Placental pericyte (primary cell): ENCODE results near the gene CENPM. TPM values are rescaled to one million over a fixed set of nuclear protein-coding genes. Genes with fewer than 3 reads are reported as not detected.

Experiments used
- small RNA-seq: library from RNA; depleted of rRNA; stranded (forward); fragments of <200 nt; gene quantifications from one replicate; pipeline ENCODE3, GENCODE V24; 2012; ENCODE audit warnings: low replicate concordance
- total RNA-seq: library from RNA; depleted of rRNA; stranded (reverse); fragments of >200 nt; gene quantifications from 2 replicates; pipeline ENCODE4 v1.2.3, GENCODE V29; 2012

The CENPM gene, protein sequence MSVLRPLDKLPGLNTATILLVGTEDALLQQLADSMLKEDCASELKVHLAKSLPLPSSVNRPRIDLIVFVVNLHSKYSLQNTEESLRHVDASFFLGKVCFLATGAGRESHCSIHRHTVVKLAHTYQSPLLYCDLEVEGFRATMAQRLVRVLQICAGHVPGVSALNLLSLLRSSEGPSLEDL
- 2.4 and 21.0 TPM in 2 replicates for total RNA-seq

DNA sequence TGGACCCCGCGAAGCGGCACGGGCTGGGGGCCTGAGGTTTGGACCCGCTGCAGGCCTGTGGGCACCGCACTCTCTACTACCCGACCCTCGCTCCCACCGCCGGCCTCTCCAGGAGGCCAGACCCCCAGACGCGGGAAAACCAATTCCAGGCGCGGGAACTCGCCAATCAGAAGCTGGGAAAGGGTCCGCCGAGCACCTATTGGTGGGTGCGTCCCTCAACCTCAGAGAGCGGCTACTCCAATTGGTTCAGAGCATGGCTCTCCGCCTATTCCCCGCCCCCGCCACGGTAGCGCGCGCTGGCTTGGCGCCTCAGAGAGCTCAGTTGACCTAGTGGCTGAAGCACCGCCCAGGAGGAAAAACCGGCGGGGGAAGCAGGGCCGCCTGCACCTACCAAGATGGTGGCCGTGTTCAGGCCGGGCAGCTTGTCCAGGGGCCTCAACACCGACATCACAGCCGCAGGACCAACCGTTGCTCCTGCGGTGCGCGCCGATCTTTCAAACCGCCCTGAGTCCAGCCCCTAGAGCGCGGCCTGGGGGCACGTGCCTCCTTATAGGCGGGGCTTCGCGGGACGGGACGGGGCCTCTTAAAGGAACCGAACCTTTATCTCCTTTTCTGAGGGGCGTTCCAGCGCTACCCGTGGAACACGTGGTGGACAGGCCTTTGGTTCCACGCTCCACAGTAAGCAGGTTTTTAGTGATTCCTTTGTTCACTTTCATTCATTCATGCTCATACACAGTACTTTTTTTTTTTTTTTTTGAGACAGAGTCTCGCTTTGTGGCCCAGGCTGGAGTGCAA, at the start of gene CENPM:
Gene CENPM, minus strand, starts transcription at position 524 of the 795 bp plus-strand sequence. Its CDS starts 76 bp downstream, at position 448.

DNA sequence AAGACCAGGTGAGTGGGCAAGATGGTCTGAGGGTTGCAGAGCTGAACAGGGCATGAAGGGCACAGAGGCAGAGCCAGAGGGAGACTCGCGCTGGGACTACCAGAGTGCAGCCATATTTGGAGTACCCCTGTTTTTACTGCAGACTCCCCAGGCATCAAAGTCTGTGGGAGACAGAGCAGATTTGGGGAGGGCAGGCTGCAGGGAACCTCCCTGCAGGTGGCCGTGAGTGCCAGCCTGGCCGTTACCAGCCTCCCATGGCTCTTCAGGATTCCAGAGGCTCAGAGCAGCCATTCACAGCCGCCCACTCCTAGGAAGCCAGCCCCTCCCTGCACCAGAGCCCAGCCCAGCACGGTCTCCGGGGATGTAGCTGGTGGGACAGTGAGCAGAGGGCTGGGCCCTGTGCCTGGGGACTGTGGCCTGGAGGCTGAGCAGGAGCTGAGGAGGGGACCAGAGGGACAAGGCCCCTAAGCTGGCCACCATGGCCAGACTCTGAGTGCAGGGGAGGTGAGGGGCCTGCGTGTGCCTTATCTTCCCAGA, 22.2 kb upstream of the CENPM start, which contains the start of gene SEPTIN3:
Gene SEPTIN3, plus strand, starts transcription at position 334 of the 537 bp plus-strand sequence. CDS start 2,050 bp downstream, outside the sequence.

DNA sequence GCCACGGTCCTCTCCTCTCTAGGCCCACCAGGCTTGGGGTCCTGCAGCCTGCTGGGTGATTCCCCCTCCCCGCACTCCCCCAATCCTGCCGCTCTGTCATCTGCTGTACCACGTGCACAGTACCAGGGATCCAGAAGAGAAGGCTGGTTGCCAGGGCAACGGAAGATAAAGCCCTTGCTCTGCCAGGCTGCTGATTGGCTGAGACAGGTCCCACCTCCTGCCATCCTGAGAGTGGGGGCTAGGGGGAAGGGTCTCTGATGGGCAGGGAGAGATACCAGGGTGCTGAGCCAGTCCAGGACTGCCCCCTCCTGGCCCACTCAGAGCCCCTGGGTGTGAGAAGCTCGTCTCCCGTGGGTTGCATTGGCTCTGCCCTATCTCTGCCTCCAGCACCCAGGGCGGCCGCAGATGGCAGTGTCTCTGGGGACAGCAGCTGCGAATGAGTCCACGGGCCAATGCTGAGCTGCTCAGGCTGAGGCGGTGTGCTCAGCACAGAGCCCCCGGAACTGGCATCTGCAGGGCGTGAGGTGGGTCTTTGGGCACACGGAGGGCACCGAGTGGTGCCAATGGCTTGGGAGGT, 5.0 kb upstream of the CENPM start, which contains the start of gene SMIM45:
Gene SMIM45, plus strand, starts transcription at position 253 of the 577 bp plus-strand sequence.

DNA sequence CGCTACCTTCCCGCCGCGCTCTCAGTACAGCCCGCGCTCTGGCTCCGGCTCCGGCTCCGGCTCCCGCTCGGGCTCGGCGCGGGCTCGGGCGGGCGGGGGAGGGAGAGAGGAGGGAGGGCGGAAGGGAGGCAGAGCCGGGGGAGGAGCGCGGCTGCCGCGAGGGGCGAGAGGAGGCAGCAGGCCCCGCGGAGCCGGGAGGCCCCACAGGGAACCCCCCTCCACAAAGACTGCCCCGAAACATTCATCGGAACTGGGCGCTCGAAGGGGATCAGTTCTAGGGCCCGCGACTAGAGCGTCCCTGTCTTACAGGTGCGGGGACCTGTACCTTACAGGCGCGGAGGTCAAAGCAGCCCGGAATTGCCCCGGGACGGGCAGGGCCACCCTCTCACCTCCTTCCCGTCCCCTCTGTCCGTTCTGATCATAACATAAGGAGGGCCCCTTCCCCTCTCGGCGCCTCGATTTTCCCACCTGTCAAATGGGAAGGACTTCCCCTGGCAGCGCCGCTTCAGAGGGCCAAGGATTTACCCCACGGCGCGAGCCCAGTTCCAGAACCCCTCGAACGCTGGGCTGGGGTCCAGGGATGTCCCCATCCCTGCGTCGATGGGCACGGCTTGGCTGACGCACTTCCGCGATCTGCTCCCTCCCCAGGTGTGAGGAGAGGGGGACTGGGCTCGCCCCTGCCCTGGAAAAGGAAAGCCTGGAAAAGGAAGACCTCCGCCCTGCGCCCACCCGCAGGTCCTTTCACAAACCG, 31.7 kb downstream of the CENPM start, which contains the start of gene SHISA8:
Gene SHISA8, minus strand, starts transcription at position 40 of the 751 bp plus-strand sequence. CDS start 407 bp downstream, outside the sequence.

Small RNAs within 50 kb of the gene (small RNA-seq; reads per million reads assigned to genes)
- 2.3 reads per million, percentile 72 among the genes with 10 or more reads in this experiment for gene MIR33A

Other genes with a start within 250 kb of the CENPM start
- gene MEI1, start 247.6 kb downstream of the CENPM start, total RNA-seq, result 6.7 and 11.6 TPM in 2 replicates
- 12.7 and 16.3 TPM in 2 replicates for gene CCDC134, start 146.5 kb downstream of the CENPM start, total RNA-seq
- gene SREBF2, start 114.0 kb downstream of the CENPM start, total RNA-seq, result 74.7 and 182 TPM in 2 replicates
- not detected in 2 replicates for gene SHISA8, start 32.1 kb downstream of the CENPM start, total RNA-seq
- 0.14 and 0.66 TPM in 2 replicates for gene TNFRSF13C, start 20.3 kb downstream of the CENPM start, total RNA-seq
- 0.14 TPM in 1 of 2 replicates, not detected in the other for gene SEPTIN3, start 22.3 kb upstream of the CENPM start, total RNA-seq
- 0.14 and 0.22 TPM in 2 replicates for gene WBP2NL, start 51.6 kb upstream of the CENPM start, total RNA-seq
- gene NAGA, start 123.7 kb upstream of the CENPM start, total RNA-seq, result 35.2 and 45.8 TPM in 2 replicates
- gene PHETA2, start 127.1 kb upstream of the CENPM start, total RNA-seq, result 14.0 and 17.0 TPM in 2 replicates
- 1.6 and 4.8 TPM in 2 replicates for gene SMDT1, start 132.5 kb upstream of the CENPM start, total RNA-seq
- gene NDUFA6, start 143.6 kb upstream of the CENPM start, total RNA-seq, result 34.1 and 45.3 TPM in 2 replicates
- gene CYP2D6, start 183.7 kb upstream of the CENPM start, total RNA-seq, result 0.14 and 0.44 TPM in 2 replicates